Central memory CD8-positive, alpha-beta T cell (primary cell): ENCODE measurements around the gene GJC1.

Experiments
- ATAC-seq: fragments of 150-1000 bp; cut with Tn5 transposase; replicated peaks from 2 replicates; pipeline ENCODE4 v1.10.0; 2022; ENCODE audit warnings: mild to moderate bottlenecking, moderate FRiP score, moderate number of reproducible peaks; ENCODE audit not compliant: poor library complexity, severe bottlenecking; ENCODE audit errors: extremely low read depth
- DNase-seq, 2 donors: peaks; one replicate each; pipeline ENCODE4 v3.0.0; 2021; ENCODE audit warnings: low spot score in 2 of 2
- H3K27ac Mint-ChIP-seq: one replicate; pipeline ENCODE4 v1.8.0; 2022; ENCODE audit warnings: low read depth, mild to moderate bottlenecking, moderate library complexity, mixed read lengths
- H3K27me3 Mint-ChIP-seq: one replicate; pipeline ENCODE4 v1.8.0; 2022; ENCODE audit warnings: mixed read lengths
- H3K36me3 Mint-ChIP-seq: one replicate; pipeline ENCODE4 v1.8.0; 2022; ENCODE audit warnings: mild to moderate bottlenecking, moderate library complexity, mixed read lengths; ENCODE audit not compliant: insufficient read depth
- H3K4me1 Mint-ChIP-seq: one replicate; pipeline ENCODE4 v1.8.0; 2022; ENCODE audit warnings: mixed read lengths
- H3K4me3 Mint-ChIP-seq: one replicate; pipeline ENCODE4 v1.8.0; 2022; ENCODE audit warnings: mild to moderate bottlenecking, moderate library complexity, mixed read lengths
- H3K9me3 Mint-ChIP-seq: one replicate; pipeline ENCODE4 v1.8.0; 2022; ENCODE audit warnings: mixed read lengths

Gene GJC1

GRCh38 chr17:44808156-44808555, 21.9 kb downstream of the GJC1 start:
- Mint-ChIP-seq H3K36me3 (no peaks in the 10 kb centered on the region), H3K4me3 (no peak overlapping the region), H3K27me3 (peaks cover 39% of the 10 kb centered on the region), H3K9me3 (no peaks in the 10 kb centered on the region), H3K4me1 (no peaks in the 10 kb centered on the region), H3K27ac (no peak overlapping the region)
- no peak for ATAC-seq
- DNase-seq = no peak

GRCh38 chr17:44807817-44808155, 22.3 kb downstream of the GJC1 start:
- Mint-ChIP-seq H3K36me3 (no peaks in the 10 kb centered on the region), H3K4me3 (no peak overlapping the region), H3K27ac (no peak overlapping the region), H3K9me3 (no peaks in the 10 kb centered on the region), H3K4me1 (no peaks in the 10 kb centered on the region), H3K27me3 (peaks cover 39% of the 10 kb centered on the region)
- ATAC-seq = no peak
- DNase-seq = no peak

GRCh38 chr17:44807093-44807816, 22.8 kb downstream of the GJC1 start:
- Mint-ChIP-seq H3K27me3 (peaks cover 42% of the 10 kb centered on the region), H3K4me3 (no peak overlapping the region), H3K36me3 (no peaks in the 10 kb centered on the region), H3K27ac (no peak overlapping the region), H3K4me1 (no peaks in the 10 kb centered on the region), H3K9me3 (no peaks in the 10 kb centered on the region)
- no peak for ATAC-seq
- DNase-seq = no peak

DNA sequence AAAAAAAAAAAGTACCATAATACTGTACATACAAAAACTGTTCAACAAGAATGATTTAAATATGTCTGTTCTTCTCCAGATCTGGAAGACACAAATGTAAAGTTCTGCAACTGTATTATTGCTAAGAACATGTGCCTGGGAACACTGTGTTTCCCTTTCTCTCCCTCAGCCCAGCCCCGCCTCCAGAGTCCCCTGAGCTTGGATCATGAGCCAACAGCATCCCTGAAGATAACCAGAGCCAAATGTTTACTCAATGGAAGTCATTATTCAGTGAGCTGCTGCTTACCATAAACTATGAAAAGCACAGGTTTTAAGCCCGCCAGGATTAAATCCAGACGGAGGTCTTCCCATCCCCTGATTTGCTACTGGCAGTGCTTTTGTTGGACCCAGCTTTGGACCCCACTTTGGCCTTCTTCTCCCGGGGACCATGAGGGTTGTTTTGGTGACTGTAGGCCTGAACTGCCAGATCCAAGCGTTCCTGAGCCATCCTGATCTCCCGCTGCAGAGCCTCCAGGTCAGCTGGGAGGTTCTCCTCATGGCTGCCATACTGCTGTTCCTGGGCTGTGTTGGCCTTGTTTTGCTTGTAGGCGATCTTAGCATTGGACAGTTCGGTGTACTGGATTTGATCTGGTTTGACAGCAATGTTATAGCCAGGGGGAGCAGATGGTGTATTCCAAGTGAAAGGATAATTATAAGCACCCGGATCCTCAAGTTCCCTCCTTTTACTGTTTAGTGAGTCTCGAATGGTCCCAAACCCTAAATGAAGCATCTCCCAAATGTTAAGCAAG, 25.6 kb downstream of the GJC1 start:
- peaks cover 49% of the 10 kb centered on the region for H3K27me3 Mint-ChIP-seq
- no peaks in the 10 kb centered on the region for H3K9me3 Mint-ChIP-seq
- no peak overlapping the region for H3K27ac Mint-ChIP-seq
- no peaks in the 10 kb centered on the region for H3K36me3 Mint-ChIP-seq
- no peak overlapping the region for H3K4me3 Mint-ChIP-seq
- DNase-seq (no peak), ATAC-seq (no peak)
- H3K4me1 Mint-ChIP-seq = no peaks in the 10 kb centered on the region

DNA sequence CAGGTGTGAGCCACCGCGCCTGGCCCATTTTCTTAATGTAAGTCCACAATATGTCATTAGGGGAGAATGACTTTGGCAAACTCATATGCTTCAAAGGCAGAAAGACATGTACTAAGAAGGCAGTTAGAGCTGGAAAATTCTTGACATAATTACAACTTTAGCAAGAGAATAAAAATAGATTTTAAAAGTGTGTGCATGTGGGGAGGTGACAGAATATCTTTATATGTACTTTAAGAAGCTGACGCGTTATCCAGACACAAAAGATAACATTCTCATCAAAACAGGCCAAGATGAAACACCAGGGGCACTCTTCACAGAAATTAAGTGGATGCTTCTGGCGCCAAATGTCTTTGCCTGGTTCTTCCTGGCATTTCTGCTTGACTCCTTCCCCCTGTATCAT, 28.2 kb downstream of the GJC1 start:
- Mint-ChIP-seq H3K4me3 (no peak overlapping the region), H3K36me3 (no peaks in the 10 kb centered on the region), H3K27me3 (peaks cover 44% of the 10 kb centered on the region), H3K27ac (no peak overlapping the region), H3K9me3 (no peaks in the 10 kb centered on the region), H3K4me1 (no peaks in the 10 kb centered on the region)
- no peak for DNase-seq
- ATAC-seq = no peak

DNA sequence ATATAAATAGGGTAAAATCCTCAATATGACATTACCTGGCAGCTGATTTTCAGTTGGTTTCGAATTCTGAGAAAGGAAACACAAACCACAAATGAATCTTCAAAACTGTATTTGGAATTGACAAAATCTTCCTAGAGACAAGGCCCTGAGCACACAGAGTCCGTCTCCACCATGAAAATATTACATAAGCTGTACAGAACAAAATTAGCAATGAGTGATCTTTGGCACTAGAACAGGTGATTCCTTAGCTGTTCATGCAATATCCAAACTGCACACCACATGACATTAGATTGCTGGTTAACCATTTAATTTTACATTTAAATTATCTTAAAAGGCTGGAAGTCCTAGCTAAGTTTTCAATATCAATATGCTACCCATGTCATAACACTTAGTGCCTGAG, 31.7 kb downstream of the GJC1 start:
- peaks cover 22% of the 10 kb centered on the region for H3K27me3 Mint-ChIP-seq
- H3K4me1 Mint-ChIP-seq = no peaks in the 10 kb centered on the region
- H3K27ac Mint-ChIP-seq = no peak overlapping the region
- ATAC-seq = no peak
- H3K9me3 Mint-ChIP-seq = no peaks in the 10 kb centered on the region
- no peaks in the 10 kb centered on the region for H3K36me3 Mint-ChIP-seq
- DNase-seq = no peak
- no peak overlapping the region for H3K4me3 Mint-ChIP-seq

- no peak overlapping the region for H3K4me3 Mint-ChIP-seq
- no peaks in the 10 kb centered on the region for H3K36me3 Mint-ChIP-seq
- DNase-seq (no peak), ATAC-seq (no peak)
- H3K9me3 Mint-ChIP-seq = no peaks in the 10 kb centered on the region
- no peaks in the 10 kb centered on the region for H3K4me1 Mint-ChIP-seq
- peaks cover 22% of the 10 kb centered on the region for H3K27me3 Mint-ChIP-seq
- H3K27ac Mint-ChIP-seq = no peak overlapping the region
Measured at GRCh38 chr17:44797802-44798201, 32.3 kb downstream of the GJC1 start.

GRCh38 chr17:44796731-44797130, 33.4 kb downstream of the GJC1 start:
- Mint-ChIP-seq H3K9me3 (no peaks in the 10 kb centered on the region), H3K4me3 (no peak overlapping the region), H3K36me3 (no peaks in the 10 kb centered on the region), H3K4me1 (no peaks in the 10 kb centered on the region), H3K27ac (no peak overlapping the region), H3K27me3 (peaks cover 13% of the 10 kb centered on the region)
- DNase-seq (no peak), ATAC-seq (no peak)

GRCh38 chr17:44795928-44796327, 34.2 kb downstream of the GJC1 start:
- DNase-seq (no peak), ATAC-seq (no peak)
- Mint-ChIP-seq H3K4me3 (no peak overlapping the region), H3K27me3 (peaks cover 11% of the 10 kb centered on the region), H3K4me1 (no peaks in the 10 kb centered on the region), H3K36me3 (no peaks in the 10 kb centered on the region), H3K27ac (no peak overlapping the region), H3K9me3 (no peaks in the 10 kb centered on the region)

- Mint-ChIP-seq H3K36me3 (no peaks in the 10 kb centered on the region), H3K4me1 (no peaks in the 10 kb centered on the region), H3K27ac (no peak overlapping the region)
Measured at GRCh38 chr17:44795421-44795820, 34.7 kb downstream of the GJC1 start.

GRCh38 chr17:44794851-44795413, 35.2 kb downstream of the GJC1 start:
- DNase-seq (no peak), ATAC-seq (no peak)
- no peaks in the 10 kb centered on the region for H3K9me3 Mint-ChIP-seq
- H3K27ac Mint-ChIP-seq = no peak overlapping the region
- H3K4me3 Mint-ChIP-seq = no peak overlapping the region
- peaks cover 11% of the 10 kb centered on the region for H3K27me3 Mint-ChIP-seq
- no peaks in the 10 kb centered on the region for H3K36me3 Mint-ChIP-seq
- no peaks in the 10 kb centered on the region for H3K4me1 Mint-ChIP-seq

More at GRCh38 chr17:44795421-44795820, 34.7 kb downstream of the GJC1 start:
- Mint-ChIP-seq H3K9me3 (no peaks in the 10 kb centered on the region), H3K4me3 (no peak overlapping the region), H3K27me3 (peaks cover 11% of the 10 kb centered on the region)
- ATAC-seq (no peak), DNase-seq (no peak)

- Mint-ChIP-seq H3K27me3 (peaks cover 11% of the 10 kb centered on the region), H3K4me1 (no peaks in the 10 kb centered on the region), H3K36me3 (no peaks in the 10 kb centered on the region), H3K4me3 (no peak overlapping the region), H3K9me3 (no peaks in the 10 kb centered on the region), H3K27ac (no peak overlapping the region)
- DNase-seq (no peak), ATAC-seq (no peak)
Measured at GRCh38 chr17:44793885-44794842, 35.9 kb downstream of the GJC1 start.
